KMS-11 (cell line): ENCODE data around the gene CNOT1.

ENCODE experiments used
- H2AFZ ChIP-seq: fragments of 200-600 bp; sonication (generic); 2 replicates; pipeline ENCODE4 v1.6.1; 2016; ENCODE audit warnings: antibody characterized with exemption, mixed run types, low read depth
- H3K27ac ChIP-seq: fragments of 200-600 bp; sonication (generic); 2 replicates; pipeline ENCODE4 v1.6.1; 2016; ENCODE audit warnings: mild to moderate bottlenecking, mixed run types
- H3K27me3 ChIP-seq: fragments of 200-600 bp; sonication (generic); 2 replicates; pipeline ENCODE4 v1.6.1; 2017; ENCODE audit warnings: mild to moderate bottlenecking, low read depth, mixed run types, moderate library complexity; ENCODE audit not compliant: insufficient read depth
- H3K36me3 ChIP-seq: fragments of 200-600 bp; sonication (generic); 2 replicates; pipeline ENCODE4 v1.6.1; 2017; ENCODE audit warnings: mild to moderate bottlenecking, mixed run types; ENCODE audit not compliant: insufficient read depth
- H3K4me1 ChIP-seq: fragments of 200-600 bp; sonication (generic); 2 replicates; pipeline ENCODE4 v1.6.1; 2016; ENCODE audit warnings: mild to moderate bottlenecking, low read depth, mixed run types; ENCODE audit not compliant: poor library complexity, severe bottlenecking
- H3K4me2 ChIP-seq: fragments of 200-600 bp; sonication (generic); 2 replicates; pipeline ENCODE4 v1.7.0; 2016; ENCODE audit warnings: mild to moderate bottlenecking, mixed run types
- H3K4me3 ChIP-seq: fragments of 200-600 bp; sonication (generic); IDR thresholded peaks from 2 replicates; pipeline ENCODE4 v1.6.1; 2017; ENCODE audit warnings: low read depth, low read length, mixed read lengths; ENCODE audit not compliant: insufficient read depth
- H3K79me2 ChIP-seq: fragments of 200-600 bp; sonication (generic); 2 replicates; pipeline ENCODE4 v1.6.1; 2016; ENCODE audit warnings: low read depth, mixed run types; ENCODE audit not compliant: insufficient read depth
- H3K9ac ChIP-seq: fragments of 200-600 bp; sonication (generic); 2 replicates; pipeline ENCODE4 v1.6.1; 2016; ENCODE audit warnings: mild to moderate bottlenecking, mixed run types
- H4K20me1 ChIP-seq: fragments of 200-600 bp; sonication (generic); 2 replicates; pipeline ENCODE4 v1.6.1; 2016; ENCODE audit warnings: mild to moderate bottlenecking, mixed run types; ENCODE audit not compliant: insufficient read depth
- TF ChIP-seq, protein P1 (sequence below): fragments of 200-600 bp; sonication (generic); conservative IDR thresholded peaks from 2 replicates; pipeline ENCODE4 v1.6.1; 2017; ENCODE audit warnings: low read depth, mild to moderate bottlenecking, antibody characterized with exemption, low read length, moderate library complexity, mixed read lengths

CNOT1 gene

DNA sequence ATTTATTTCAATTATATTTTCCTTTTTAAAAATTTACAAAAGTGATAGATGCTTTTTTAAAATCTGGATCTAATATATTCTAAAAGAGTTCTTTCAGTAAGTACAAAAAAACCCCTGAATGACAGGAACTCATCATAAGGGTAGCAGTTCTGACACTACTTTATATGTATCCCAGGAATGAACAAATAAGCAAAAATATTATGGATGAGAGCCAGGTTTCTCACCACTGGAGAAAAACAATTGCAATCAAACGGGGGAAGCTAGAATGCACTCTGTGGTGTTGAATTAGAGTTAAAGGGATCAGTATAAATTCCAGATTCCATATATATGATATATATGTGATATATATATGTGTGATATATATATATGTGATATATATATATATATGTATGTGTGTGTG, 152.8 kb downstream of the CNOT1 start:
- no peaks in the 10 kb centered on the region for H3K36me3 ChIP-seq
- H3K79me2 ChIP-seq, result no peaks in the 10 kb centered on the region
- H3K4me2 ChIP-seq, result no peak overlapping the region
- H3K27ac ChIP-seq, result no peak overlapping the region
- no peak overlapping the region for H3K9ac ChIP-seq
- H4K20me1 ChIP-seq, result no peaks in the 10 kb centered on the region
- H3K4me1 ChIP-seq, result no peaks in the 10 kb centered on the region
- no peaks in the 10 kb centered on the region for H3K27me3 ChIP-seq
- TF ChIP-seq, protein P1, sequence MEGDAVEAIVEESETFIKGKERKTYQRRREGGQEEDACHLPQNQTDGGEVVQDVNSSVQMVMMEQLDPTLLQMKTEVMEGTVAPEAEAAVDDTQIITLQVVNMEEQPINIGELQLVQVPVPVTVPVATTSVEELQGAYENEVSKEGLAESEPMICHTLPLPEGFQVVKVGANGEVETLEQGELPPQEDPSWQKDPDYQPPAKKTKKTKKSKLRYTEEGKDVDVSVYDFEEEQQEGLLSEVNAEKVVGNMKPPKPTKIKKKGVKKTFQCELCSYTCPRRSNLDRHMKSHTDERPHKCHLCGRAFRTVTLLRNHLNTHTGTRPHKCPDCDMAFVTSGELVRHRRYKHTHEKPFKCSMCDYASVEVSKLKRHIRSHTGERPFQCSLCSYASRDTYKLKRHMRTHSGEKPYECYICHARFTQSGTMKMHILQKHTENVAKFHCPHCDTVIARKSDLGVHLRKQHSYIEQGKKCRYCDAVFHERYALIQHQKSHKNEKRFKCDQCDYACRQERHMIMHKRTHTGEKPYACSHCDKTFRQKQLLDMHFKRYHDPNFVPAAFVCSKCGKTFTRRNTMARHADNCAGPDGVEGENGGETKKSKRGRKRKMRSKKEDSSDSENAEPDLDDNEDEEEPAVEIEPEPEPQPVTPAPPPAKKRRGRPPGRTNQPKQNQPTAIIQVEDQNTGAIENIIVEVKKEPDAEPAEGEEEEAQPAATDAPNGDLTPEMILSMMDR, result no peak
- H3K4me3 ChIP-seq, result no peak overlapping the region
- H2AFZ ChIP-seq, result no peak overlapping the region

DNA sequence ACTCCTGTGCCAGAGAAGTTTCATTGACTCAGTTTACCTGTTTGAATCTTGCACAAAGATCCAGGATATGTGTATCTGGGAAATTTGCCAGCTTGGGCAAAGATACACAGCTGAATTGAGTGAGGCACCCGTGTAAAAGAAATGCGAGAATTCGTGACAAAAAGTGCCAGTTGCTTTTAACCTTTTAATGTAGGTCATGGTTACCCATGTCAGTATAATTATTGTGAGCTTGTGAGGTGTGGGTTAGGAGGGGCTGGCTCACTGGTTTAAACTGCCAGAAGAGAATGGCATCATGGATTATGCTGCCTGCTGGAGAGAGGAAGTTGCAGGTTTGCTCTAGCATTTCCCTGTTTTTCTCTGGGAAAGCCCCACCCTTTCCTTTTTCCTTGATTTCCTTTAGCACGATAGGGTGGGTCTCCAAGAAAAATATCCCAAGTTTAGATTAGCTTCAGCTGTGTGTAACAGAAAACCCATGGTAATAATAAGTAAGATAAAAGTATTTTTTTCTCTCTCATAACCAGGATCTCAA, 154.5 kb downstream of the CNOT1 start:
- Histone ChIP-seq H3K4me2 (no peak overlapping the region), H2AFZ (no peak overlapping the region), H3K27ac (no peak overlapping the region), H3K9ac (no peak overlapping the region), H4K20me1 (no peaks in the 10 kb centered on the region), H3K4me3 (no peak overlapping the region), H3K36me3 (no peaks in the 10 kb centered on the region), H3K27me3 (no peaks in the 10 kb centered on the region), H3K79me2 (no peaks in the 10 kb centered on the region), H3K4me1 (no peaks in the 10 kb centered on the region)
- TF ChIP-seq, protein P1, result no peak

DNA sequence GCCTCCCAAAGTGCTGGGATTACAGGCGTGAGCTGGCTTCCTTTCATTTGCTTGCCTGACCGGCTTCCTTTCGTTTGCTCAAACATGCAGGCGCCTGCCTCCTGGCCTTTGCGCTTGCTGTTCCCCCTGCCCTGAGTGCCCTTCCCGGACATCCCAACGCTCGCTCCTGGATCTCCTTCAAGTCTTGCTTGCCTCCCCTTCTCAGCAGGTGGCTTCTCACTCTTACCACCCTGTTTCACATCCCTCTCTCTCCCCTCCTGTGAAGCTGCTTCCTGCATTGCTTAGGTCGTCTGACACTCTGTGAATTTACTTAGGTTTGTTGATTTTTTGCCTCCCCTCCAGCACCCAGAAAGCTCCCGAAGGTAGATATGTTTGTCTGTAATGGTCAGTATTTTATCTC, 155.3 kb downstream of the CNOT1 start:
- H3K4me2 ChIP-seq, result no peak overlapping the region
- no peaks in the 10 kb centered on the region for H3K79me2 ChIP-seq
- no peak overlapping the region for H3K27ac ChIP-seq
- H3K4me3 ChIP-seq, result no peak overlapping the region
- H4K20me1 ChIP-seq, result no peaks in the 10 kb centered on the region
- no peak overlapping the region for H2AFZ ChIP-seq
- TF ChIP-seq, protein P1, result no peak
- no peaks in the 10 kb centered on the region for H3K27me3 ChIP-seq
- H3K9ac ChIP-seq, result no peak overlapping the region
- H3K36me3 ChIP-seq, result no peaks in the 10 kb centered on the region
- no peaks in the 10 kb centered on the region for H3K4me1 ChIP-seq

- Histone ChIP-seq H3K4me2 (no peak overlapping the region), H3K27ac (no peak overlapping the region), H3K36me3 (no peaks in the 10 kb centered on the region), H3K4me1 (no peaks in the 10 kb centered on the region), H3K27me3 (no peaks in the 10 kb centered on the region), H4K20me1 (no peaks in the 10 kb centered on the region), H2AFZ (no peak overlapping the region), H3K79me2 (no peaks in the 10 kb centered on the region), H3K9ac (no peak overlapping the region), H3K4me3 (no peak overlapping the region)
- TF ChIP-seq, protein P1, result no peak
Measured at GRCh38 chr16:58472827-58473226, 156.8 kb downstream of the CNOT1 start.
